Adrenal gland (tissue), 12 donors: ENCODE measurements around the gene TSSC4. TPM values are rescaled to one million over a fixed set of nuclear protein-coding genes. Genes with fewer than 3 reads are reported as not detected.

Source experiments
- DNase-seq, 7 donors: peaks; one replicate each; pipeline ENCODE4 v3.0.0-alpha.2; 2019 to 2020
- H3K27ac ChIP-seq, 5 donors: fragments of 200-600 bp; sonication (generic) in 4 of 5; 1 replicate in 3 of 5; 2 replicates in 2 of 5; pipeline versions ENCODE4 v1.5.1 to v1.8.0; 2016 to 2020; ENCODE audit warnings: mild to moderate bottlenecking in 1 of 5
- H3K27me3 ChIP-seq: fragments of 200-600 bp; 2 replicates; pipeline ENCODE4 v1.8.0; 2021
- H3K36me3 ChIP-seq, 2 donors: fragments of 200-600 bp; replicated peaks in 1 of 2; 1 replicate in 1 of 2; 2 replicates in 1 of 2; pipeline versions ENCODE4 v1.5.1 to v1.8.0; 2018 to 2022
- H3K4me1 ChIP-seq, 2 donors: fragments of 200-600 bp; replicated peaks in 1 of 2; 1 replicate in 1 of 2; 2 replicates in 1 of 2; pipeline versions ENCODE4 v1.5.1 to v1.8.0; 2018 to 2021
- H3K4me3 ChIP-seq, 4 donors: fragments of 200-600 bp; sonication (generic) in 3 of 4; one replicate each; pipeline ENCODE4 v1.5.1; 2016 to 2018
- H3K9me3 ChIP-seq, 3 donors: fragments of 200-600 bp; sonication (generic) in 1 of 3; replicated peaks in 1 of 3; 1 replicate in 2 of 3; 2 replicates in 1 of 3; pipeline versions ENCODE4 v1.5.1 to v1.8.0; 2016 to 2021
- POLR2A ChIP-seq, 2 donors: fragments of 450-650 bp; IDR thresholded peaks; one replicate each; pipeline ENCODE4 v1.6.1; 2017; ENCODE audit warnings: antibody characterized with exemption in 2 of 2, mild to moderate bottlenecking in 2 of 2, moderate library complexity in 1 of 2
- WGBS, 4 donors: extraction: QIAGEN DNeasy Blood & Tissue Kit in 2 of 4; methylation state at CpG; one replicate each; pipeline versions ENCODE4 v1.1.5 to v1.1.7; 2013 to 2017; 5-methylcytosine and 5-hydroxymethylcytosine counted together
- intact Hi-C, 2 donors: fragments of 100-400 bp; cut with DNase I; formaldehyde crosslinking; loops; one replicate each; pipeline versions ENCODE4 v1.14.1 to v1.15.0; 2022 to 2023
- polyA plus RNA-seq, 3 donors: library from polyadenylated mRNA; stranded (reverse); fragments of 200-250 nt in 2 of 3; fragments of 350-450 nt in 1 of 3; fragmentation: Illumina TruSeq in 1 of 3; extraction: RNeasy Lipid Tissue Mini Kit (QIAGEN cat#74804) in 1 of 3; gene quantifications; one replicate each; pipeline ENCODE4 v1.2.3, GENCODE V29; 2013 to 2014
- total RNA-seq, 9 donors: library from RNA; depleted of rRNA in 4 of 9; stranded (reverse); fragments of >200 nt in 4 of 9; fragments of 120-200 nt in 1 of 9; fragmentation: NEBNext Ultra II Directional in 1 of 9; extraction: Animal tissue kit (Norgen Biotek cat#: 25700) in 1 of 9; gene quantifications; one replicate each; pipeline versions ENCODE4 v1.1.0 to v1.2.4, GENCODE V29; 2013 to 2023
- TF ChIP-seq, protein P1 (sequence below), 6 experiments: fragments of 450-650 bp in 4 of 6; fragments of 200-600 bp in 2 of 6; sonication (generic) in 1 of 6; IDR thresholded peaks; 1 replicate in 5 of 6; 2 replicates in 1 of 6; pipeline versions ENCODE4 v1.5.1 to v1.8.0; 2016 to 2021; ENCODE audit warnings: antibody characterized with exemption in 6 of 6, mild to moderate bottlenecking in 2 of 6, moderate library complexity in 1 of 6
- donor health status: healthy with polysubstance abuse.
- donor health status: Bipolar disorder and iron deficiency.
- donor health status: DM: yes; HTN: yes; CAD: no.
- donor health status: DM: no; HTN: no; CAD: no.
- donor health status: DM: no; HTN: no; CAD: no.
- donor health status: DM: yes; HTN: yes; CAD: no.

TSSC4 gene
- total and polyA plus RNA-seq, 12 donors = 3.4 to 94.6 (median 38.1) TPM

GRCh38 chr11:2396471-2396870 lies 4.1 kb upstream of the TSSC4 start:
- H3K27me3 ChIP-seq = no peaks in the 10 kb centered on the region
- WGBS, 4 donors = 87 to 92% (median 89%) methylated on average over 19 to 26 of the region's 26 CpGs
- H3K27ac ChIP-seq = no peak overlapping the region
- no peaks in the 10 kb centered on the region for H3K9me3 ChIP-seq
- intact Hi-C loops = no loop called here
- peaks cover 13 to 15% of the 10 kb centered on the region in 2 donors for H3K4me1 ChIP-seq
- no peak for DNase-seq
- peaks cover 0 to 71% of the 10 kb centered on the region in 2 donors for H3K36me3 ChIP-seq
- no peak overlapping the region for H3K4me3 ChIP-seq
- TF ChIP-seq, protein P1, sequence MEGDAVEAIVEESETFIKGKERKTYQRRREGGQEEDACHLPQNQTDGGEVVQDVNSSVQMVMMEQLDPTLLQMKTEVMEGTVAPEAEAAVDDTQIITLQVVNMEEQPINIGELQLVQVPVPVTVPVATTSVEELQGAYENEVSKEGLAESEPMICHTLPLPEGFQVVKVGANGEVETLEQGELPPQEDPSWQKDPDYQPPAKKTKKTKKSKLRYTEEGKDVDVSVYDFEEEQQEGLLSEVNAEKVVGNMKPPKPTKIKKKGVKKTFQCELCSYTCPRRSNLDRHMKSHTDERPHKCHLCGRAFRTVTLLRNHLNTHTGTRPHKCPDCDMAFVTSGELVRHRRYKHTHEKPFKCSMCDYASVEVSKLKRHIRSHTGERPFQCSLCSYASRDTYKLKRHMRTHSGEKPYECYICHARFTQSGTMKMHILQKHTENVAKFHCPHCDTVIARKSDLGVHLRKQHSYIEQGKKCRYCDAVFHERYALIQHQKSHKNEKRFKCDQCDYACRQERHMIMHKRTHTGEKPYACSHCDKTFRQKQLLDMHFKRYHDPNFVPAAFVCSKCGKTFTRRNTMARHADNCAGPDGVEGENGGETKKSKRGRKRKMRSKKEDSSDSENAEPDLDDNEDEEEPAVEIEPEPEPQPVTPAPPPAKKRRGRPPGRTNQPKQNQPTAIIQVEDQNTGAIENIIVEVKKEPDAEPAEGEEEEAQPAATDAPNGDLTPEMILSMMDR (IDR thresholded peaks at IDR 0.05) = no peak
- TF ChIP-seq POLR2A (IDR thresholded peaks at IDR 0.05) = no peak

- Histone ChIP-seq H3K4me1 (peaks cover 19 to 20% of the 10 kb centered on the region in 2 donors), H3K9me3 (no peaks in the 10 kb centered on the region), H3K36me3 (peaks cover 0 to 66% of the 10 kb centered on the region in 2 donors), H3K4me3 (no peak overlapping the region), H3K27me3 (no peaks in the 10 kb centered on the region), H3K27ac (no peak overlapping the region)
- no peak for TF ChIP-seq POLR2A (IDR thresholded peaks at IDR 0.05)
- TF ChIP-seq, protein P1 (IDR thresholded peaks at IDR 0.05) = no peak
- 93 to 96% (median 95%) methylated on average over 8 to 12 of the region's 12 CpGs for WGBS, 4 donors
- intact Hi-C loops = no loop called here
- DNase-seq = no peak
Measured at GRCh38 chr11:2397005-2397404, 3.5 kb upstream of the TSSC4 start.

DNA sequence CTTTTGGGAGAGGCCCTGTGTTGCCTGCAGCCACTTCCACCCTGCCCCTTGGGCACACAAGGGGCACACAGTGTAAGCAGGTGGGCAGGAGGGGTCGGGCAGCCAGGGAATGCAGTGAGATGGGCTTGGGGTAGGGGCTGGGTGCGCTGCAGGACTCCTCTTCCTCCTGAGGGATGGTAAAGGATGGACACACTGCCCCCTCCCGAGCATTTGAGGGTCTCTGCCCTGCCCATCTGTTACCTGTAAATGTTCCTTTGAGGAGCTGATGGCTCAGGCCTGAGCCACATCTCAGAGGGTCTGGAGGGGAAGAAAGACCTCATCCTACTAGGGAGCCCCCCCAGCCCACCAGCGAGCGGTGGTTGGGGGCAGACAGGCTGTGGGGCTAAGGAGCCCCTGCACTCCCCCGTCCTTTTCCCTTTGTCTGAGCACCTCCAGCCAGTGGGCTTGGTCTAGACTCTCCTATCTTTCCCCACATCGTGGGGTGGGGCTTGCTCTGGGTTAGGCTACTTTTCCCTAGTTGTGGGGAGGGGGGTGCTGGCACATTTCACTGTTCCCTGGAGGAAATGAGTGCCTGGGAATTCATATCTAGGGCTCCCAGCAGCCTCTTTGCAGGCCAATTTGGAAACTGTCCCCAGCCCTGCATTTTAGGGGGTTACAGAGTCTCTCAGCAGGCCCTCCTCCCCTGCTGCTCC lies 1.7 kb upstream of the TSSC4 start:
- H3K9me3 ChIP-seq = no peaks in the 10 kb centered on the region
- H3K27ac ChIP-seq = peak overlapping the region; percentile 91 to 100 (median 98)
- H3K27me3 ChIP-seq = no peaks in the 10 kb centered on the region
- peaks cover 0 to 68% of the 10 kb centered on the region in 2 donors for H3K36me3 ChIP-seq
- 50 to 66% (median 61%) methylated on average over 4 to 7 of the region's 7 CpGs for WGBS, 4 donors
- peaks cover 19 to 22% of the 10 kb centered on the region in 2 donors for H3K4me1 ChIP-seq
- TF ChIP-seq, protein P1 (IDR thresholded peaks at IDR 0.05) = no peak
- TF ChIP-seq POLR2A (IDR thresholded peaks at IDR 0.05) = no peak
- peak overlapping the region in 1 of 4 donors; percentile 94 for H3K4me3 ChIP-seq
- DNase-seq = no peak
- intact Hi-C loops = no loop called here

DNA sequence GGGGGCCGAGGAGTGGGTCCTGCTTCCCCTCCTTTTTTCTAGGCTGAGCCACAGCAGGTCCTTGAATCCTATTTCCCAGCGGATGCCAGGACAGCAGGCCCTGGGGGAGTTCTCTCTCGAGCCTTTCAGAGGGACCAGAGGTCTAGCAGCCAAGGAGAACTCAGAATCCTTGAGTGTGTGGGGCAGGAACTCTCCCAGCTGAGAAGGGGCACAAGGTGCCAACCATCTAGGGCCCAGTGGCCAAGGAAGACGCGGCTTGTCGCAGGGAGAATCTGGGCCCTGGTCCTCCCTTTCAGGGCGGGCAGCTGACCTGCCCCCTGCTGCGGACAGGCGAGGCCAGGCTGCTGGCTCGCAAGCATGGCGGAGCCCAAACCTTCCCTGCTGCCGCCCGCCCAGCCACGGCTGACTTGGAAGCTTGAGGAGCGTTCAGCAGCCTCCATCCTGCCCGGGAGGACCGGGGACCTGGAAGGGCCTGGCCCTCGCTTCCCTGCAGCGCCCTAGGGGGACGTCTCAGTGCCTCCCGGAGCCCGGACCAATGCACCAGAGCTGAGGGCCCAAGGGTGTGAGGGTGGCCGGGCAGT lies 972 bp upstream of the TSSC4 start:
- 6 to 48% (median 8%) methylated on average over 3 to 23 of the region's 23 CpGs for WGBS, 4 donors
- H3K27ac ChIP-seq = peak overlapping the region; percentile 91 to 100 (median 98)
- no peak for TF ChIP-seq POLR2A (IDR thresholded peaks at IDR 0.05)
- TF ChIP-seq, protein P1 (IDR thresholded peaks at IDR 0.05) = no peak
- peaks cover 19 to 22% of the 10 kb centered on the region in 2 donors for H3K4me1 ChIP-seq
- intact Hi-C loops = no loop called here
- H3K27me3 ChIP-seq = no peaks in the 10 kb centered on the region
- no peaks in the 10 kb centered on the region for H3K9me3 ChIP-seq
- peak overlapping the region; percentile 47 to 94 (median 74) for H3K4me3 ChIP-seq
- peak in 4 of 7 donors; percentile 42 to 73 (median 51) for DNase-seq
- H3K36me3 ChIP-seq = peaks cover 0 to 63% of the 10 kb centered on the region in 2 donors
